GM21515 (cell line): ENCODE measurements around the gene CERS2.
A peak's percentile ranks its signal among the peaks of the same experiment; 100 is the strongest.

Source experiments
- ATAC-seq: cut with Tn5 transposase; IDR thresholded peaks from one replicate; pipeline ENCODE4 v1.9.1; 2021; ENCODE audit not compliant: unreplicated experiment

Gene CERS2

DNA sequence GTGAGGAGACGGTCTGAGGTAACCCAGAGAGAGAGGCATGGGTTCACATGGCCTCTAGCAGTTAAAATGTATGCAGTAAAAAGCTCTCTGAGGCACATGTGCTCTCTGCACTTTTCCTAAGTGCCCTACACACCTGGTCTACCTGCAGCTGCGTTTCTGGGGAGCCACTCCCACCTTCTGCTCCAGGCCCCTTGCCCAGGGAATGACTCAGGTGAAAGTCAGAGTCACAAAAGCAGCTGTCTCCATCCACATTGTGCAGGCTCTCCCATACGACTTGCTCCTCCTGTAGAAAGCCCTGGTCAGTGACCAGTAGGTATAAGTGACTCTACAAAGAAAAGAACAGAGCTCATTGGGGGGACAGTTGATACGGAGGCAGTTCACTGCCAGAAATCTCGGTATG is 23.3 kb upstream of the CERS2 start:
- ATAC-seq = no peak

DNA sequence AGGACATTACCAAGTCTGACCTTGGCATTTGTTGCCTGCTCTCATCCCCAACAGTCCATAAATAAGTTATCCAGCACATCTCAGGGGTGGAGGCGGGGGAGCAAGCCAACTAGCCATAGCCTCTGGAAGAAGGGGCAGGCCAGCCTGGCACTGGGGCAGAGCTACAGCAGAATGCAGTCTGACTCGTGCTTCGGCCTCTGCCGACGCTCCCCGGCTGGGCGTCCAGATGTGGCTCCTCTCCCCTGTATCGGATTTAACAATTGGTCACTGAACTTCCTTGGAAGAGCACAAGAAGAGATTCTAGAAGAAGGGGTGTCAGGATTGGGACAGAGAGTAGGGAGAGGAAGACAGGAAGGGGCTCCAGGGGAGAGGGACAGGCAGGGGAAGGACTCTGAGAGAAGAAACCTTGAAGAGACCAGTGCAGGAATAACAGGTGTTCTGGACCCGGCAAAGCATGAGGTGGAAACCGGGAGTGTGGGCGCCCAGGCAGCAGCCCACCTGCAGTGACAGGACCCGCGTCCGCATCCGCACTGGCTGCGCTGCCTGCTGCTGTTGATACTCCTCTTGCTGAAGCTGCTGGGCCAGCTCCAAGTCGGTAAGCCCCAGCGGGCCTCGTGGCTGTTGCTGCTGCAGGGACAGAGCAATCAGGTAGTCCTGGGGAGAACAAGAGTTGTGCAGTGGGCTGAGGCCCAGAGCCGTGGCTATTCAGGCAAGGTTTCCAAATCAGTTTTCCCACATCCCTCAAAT is 22.7 kb upstream of the CERS2 start:
- ATAC-seq = no peak

DNA sequence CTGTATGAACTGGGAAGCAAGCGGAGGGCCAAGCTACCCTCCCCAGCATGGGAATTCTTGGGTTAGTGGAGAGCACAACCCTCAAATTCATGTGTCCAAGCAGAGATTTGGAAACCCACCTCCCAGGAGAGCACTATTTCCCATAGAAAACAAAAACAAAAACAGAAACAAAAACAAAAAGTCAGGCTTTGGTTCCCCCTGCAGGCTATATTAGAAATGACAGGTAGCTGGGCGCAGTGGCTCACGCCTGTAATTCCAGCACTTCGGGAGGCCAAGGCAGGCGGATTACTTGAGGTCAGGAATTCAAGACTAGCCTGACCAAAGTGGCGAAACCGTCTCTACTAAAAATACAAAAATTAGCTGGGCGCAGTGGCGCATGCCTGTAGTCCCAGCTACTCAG is 21.3 kb upstream of the CERS2 start:
- no peak for ATAC-seq

DNA sequence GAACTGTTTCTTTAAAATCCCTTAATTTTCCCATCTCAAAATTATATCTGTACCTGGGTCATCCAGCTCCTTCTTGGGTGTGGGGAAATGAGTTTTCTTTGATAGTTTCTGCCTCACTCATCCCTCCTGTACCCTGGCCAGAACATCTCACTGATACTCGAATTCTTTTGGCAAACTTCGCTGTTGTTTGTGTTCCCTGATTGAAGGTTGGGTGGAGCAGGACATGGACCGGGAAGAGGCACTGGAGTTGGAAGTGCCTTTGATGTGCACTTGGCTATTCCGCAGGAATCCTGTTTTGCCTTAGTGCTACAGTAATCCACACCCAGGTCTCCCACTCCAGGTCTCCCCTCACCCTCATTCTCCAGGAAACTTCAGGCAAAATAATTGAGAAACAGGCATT is 20.8 kb upstream of the CERS2 start:
- no peak for ATAC-seq

DNA sequence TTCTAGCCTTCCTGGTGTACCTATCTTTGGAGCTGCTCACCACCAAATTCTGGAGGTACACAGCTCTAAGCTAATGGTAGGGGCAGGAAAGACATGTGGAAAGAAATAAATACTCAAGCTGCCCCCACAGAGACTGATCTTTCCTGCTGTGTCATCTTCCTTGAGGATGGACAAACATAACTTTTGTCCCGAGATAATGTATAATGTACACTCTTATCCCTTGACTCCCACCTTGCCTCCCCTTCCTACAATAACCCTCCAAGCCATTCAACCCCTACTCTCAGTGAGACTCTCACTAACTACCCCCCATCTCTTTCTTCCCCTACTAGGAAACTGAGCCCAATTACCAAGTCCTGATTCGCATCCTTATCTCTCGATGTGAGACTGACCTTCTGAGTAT is 19.6 kb upstream of the CERS2 start:
- no peak for ATAC-seq

DNA sequence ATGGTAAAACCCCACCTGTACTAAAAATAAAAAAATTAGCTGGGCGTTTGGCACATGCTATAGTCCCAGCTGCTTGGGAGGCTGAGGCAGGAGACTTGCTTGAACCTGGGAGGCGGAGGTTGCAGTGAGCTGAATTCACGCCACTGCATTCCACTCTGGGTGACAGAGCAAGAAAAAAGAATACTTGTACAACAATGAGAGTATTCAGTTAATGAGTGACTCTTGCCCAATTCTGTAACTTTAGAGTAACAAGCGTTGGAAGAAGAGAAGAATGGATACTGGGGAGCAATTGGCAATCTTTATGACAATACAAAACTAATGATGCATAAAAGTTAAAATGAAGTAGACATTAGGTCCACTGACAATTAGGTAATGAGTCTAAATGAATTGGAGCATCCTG is 18.0 kb upstream of the CERS2 start:
- no peak for ATAC-seq

DNA sequence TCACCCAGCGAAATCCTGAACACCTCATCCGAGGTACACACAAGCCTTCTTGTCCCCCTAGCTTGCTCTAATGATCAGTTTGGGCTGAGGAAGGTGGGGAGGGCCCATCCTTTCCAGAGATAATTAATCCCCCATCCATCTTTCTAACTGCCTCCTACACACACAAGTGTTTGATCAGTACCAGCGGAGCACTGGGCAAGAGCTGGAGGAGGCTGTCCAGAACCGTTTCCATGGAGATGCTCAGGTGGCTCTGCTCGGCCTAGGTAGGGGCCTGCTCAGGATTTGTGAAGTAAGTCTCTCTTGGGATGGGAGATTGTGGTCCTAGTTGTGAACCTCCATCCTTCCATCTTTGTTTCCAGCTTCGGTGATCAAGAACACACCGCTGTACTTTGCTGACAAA is 13.3 kb upstream of the CERS2 start:
- ATAC-seq = no peak

DNA sequence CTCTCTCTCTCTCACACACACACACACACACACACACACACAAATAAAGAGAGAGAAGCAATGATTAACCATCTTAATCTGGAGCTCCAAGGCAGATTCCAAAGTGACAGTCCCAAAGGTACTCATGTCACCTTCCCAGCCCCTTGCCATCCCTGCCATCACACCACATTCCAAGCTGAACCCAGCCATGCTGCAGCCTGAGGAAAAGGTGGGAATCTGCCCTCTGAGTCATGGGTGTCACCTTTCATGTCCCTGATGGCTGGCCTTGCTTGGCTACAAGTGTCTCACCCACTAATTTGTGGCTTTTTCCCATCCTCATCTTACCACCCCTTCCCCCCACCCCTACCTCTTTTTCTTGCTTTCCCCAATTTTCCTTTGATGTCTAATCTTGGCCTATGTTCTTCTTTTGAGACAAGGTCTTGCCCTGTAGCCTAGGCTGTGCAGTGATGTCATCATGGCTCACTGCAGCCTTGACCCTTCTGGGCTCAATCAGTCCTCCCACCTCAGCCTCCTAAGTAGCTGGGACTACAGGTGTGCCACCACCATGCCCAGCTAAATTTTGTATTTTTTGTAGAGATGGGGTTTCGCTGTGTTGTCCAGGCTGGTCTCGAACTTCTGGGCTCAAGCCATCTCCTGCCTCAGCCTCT is 10.7 kb upstream of the CERS2 start:
- no peak for ATAC-seq

DNA sequence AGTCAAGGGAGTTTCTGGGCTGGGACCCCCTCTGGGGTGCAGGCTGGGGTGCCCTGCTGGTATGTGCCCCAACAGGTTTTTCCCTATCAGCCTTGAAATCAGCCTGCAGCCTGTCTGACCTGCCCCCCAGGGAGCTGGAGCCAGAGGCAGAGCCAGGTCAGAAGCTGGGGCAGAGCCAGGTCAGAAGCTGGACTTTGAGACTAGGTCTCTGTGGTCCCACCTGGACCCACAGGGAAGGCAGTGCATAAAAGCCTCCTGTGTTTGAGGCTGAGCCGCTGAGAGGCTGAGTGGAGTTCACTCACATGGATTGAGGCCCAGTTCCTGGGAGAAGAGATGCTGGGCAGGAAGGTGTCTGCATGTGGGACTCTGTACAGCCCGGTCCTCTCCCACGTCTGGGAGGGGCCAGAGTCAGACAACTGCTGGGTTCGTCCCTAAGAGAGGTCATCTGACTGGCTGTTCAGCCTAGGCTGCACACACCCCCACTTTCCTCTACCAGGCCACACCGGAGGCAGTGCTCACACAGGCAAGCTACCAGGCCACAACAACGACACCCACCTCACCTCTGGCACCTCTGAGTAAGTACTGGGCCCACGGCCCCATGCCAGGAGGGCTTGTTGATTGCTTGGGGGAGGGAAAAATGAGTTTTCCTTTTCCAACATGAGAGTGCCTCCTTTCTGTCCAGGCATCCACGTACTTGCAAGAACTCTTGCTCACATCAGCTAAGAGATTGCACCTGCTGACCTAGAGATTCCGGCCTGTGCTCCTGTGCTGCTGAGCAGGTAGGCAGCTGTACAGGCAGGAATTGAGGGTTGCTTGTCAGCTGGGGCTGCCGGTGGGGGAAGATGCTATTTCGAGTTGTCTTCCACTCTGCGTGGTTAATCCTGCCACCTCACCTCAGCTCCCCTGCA is 7.4 kb upstream of the CERS2 start, which contains the start of gene ANXA9:
TSS of gene ANXA9 (plus strand) at position 488 of the 908 bp plus-strand sequence. CDS start 814 bp downstream, outside the sequence.
- no peak for ATAC-seq

DNA sequence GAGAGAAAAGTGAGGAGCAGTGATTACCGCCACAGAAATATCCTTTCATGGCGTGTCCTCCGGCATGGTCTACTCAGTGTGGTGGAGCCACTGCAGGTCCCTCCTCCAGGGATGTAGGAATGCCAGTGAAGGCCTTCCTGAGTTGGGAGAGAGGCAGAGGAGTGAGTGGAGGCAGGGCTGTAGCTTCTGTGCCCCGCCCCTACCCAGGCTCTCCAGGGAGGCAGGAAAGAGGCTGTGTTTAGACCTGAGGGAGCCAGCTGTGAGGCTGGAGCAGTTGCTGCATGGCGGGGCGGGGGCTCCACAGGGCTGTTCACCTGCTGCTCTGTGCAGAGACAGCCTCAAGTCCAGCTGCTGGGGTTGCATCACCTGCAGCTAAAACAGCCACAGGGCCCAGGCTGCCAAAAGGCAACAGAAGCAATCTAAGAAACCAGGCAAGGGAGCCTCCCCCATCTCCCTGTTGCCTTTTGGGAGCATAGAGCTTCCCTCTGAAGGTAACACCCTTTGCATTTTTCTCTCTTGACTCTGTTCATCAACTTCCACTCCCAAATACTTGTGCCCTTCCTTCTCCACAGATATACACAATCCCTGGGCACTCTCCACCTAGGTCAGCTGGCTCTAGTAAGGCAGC is 6.7 kb upstream of the CERS2 start:
- ATAC-seq = no peak

DNA sequence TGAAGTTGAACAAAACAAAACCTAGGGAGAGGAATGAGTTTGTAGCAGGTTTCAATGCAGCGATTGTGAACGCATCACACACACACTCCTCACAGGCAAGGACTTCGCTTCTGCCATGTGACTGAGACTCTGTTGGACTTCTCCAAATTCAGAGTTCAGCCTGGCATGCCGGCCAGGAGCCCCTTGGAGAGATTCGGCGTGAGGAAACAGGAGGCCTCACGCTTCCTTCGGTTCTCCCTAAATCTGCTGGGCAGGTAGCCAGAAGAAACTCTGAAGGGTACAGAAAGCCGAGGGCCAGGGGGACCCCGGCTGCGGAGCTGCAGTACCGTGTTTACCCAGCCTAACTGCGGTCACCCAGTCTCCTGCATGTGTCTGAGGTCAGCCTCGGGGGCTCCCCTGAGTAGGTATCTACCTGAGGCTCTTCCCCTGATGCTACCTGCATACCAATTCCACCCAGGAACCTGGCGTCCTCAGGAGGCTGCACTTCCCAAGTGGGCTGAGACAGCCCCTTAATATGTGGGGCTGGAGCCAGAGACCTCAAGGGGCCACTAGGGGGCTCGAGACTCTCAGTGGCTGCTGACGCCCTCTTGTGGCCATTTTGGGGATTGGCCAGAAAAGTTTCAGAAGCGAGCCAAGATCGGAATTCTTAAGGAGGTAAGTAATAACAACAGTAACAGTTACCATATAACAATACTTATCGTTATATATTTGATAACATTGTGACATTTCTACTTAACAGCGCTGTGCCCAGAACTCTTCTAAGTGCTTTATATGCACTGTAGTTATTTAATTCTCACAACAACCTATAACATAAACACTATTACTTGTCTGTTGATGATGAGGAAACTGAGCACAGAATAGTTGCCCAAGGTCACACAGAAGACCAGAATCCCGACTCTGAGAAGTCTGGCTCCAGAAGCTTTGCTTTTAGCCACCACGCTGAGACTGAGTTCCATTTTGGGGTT is 4.7 kb upstream of the CERS2 start:
- peak; percentile 58 for ATAC-seq

DNA sequence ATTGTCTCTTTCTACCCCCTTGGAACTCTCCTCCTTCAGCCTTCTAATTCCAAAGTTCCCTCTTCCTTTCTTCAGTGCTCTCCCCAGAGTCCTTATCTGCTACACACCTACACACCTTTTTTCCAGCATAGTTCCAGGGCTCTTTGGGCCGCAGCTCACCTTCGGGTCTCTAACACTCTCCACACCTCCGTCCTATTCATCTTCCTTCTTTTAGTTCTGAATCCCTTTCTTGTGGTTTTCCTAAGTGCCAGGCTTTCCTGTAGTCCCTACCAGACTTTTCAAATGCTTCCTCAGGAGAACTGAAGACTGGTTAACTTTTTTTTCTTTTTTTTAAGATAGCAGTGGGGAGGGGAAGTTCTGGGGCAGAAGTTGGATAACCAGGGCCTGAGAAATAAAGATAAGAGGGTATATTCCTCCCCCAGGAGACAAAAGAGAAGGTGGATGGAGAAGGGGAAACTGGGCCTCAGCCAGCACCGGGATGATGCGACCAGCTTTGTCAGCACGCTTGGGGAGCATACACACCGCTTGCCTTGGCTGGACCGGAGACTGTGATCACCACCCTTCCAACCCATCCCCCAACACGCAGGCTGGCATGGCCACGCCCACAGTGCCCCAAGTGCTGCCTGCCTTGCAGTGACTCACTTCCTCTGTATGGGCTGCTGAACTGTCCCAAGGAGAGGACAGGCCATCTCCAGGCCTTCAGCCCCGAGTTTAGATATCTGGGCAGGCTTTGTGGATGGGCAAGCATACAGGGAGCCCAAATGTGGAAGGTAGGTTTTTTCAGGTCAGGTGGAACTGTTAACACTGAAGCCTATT is 2.5 kb upstream of the CERS2 start:
- no peak for ATAC-seq

DNA sequence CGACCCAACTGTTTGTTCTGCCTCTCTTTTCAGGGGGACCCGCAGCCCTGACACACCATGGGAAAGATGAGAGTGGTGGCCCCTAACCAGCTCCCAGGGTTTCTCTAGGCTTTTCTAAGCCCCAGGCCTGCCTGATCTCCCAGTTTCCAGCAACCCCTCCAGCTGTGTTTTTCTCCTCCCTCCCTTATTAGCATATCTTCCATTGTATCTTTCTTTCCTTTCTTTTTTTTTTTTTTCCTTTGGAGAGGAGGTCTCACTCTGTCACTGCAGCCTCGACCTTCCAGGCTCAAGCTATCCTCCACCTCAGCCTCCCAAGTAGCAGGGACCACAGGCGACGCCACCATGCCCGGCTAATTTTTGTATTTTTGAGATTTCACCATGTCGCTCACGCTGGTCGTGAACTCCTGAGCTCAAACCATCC is 1.8 kb upstream of the CERS2 start:
- ATAC-seq = no peak

DNA sequence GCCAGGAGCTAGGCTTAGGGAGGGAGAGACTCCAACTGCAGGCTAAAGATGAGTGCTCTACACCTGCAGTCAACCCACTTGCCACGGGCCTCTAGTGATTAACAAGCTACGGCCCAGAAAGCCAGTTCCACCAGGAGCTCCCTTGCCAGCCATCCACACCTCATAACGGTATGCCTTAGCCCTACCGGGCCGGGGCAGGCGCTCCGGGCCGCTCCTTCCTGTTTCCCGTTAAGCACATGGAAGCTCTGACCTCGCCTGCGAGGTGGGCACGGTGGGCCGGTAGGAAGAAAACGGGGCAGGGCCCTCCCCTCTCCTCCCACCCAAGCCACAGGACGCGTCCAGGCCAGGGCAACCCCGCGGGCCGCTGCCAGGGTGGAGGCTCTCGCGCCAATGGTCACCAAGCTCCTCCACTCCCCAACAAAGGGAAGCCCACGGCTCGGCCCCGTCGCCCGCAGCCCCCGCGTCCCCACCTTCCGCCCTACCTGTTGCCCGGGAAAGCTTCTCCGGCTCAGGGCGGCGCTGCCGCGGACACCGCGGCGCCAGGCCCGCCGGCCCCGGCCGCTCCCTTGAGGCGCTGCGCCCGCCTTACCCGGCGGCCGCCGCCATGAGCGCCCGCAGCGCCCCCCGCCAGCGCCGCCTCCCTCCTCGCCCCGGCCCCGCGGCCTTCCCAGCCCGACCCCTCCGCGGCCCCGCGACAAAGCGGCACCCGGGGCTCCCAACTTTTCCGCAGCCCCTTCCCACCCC is 627 bp downstream of the CERS2 start:
- ATAC-seq = peak; percentile 51

DNA sequence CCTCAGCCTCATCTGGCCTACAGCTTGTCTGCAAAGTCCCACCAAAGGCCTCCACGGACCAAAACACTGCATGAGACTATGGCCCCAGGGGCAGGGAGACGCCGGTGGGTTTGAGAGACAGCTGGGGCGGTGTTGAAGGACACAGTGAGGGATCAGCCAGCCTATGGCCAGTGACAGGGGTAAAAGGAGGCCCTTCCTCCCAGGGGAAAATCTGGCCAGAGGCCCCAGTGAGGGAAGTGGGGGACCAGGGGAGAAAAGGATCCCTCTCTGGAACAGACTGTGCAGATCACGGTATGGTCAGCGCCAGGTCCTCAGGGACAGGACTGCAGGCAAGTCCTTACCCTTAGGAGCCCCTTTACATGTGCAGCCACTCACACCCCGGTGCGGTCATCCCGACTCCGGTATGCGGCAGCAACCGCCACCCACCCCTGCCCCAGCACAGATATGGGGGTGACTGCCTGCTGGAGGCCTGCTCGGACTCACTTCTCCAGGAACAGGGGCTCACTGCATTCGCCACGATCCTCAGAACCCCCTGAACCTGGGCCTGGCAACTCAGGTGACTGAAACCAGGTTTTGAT is 1.3 kb downstream of the CERS2 start:
- ATAC-seq = no peak

DNA sequence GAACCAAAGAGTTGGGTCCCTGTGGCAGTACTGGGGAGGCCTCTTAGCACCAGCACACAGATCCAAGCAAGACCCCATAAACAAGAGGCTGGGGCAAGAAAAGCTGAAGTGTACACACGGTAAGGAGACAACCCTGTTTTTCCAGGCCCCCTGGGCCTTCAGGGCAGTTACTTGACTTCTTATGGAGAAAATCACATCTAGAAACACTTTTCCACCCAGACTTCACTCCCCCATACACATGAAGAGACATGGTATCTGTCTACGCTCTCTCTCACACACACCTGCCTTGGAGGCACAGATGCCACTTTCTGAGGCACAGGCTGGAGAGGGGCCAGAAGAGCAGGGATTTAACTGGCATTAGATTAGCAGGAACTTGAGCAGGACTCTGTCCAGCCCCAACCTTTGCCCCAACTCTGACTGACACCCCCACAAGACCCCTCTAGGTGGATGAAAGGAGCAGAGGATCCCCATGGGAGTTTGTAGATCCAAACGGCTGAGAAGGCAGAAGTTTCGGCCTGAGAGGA is 2.2 kb downstream of the CERS2 start:
- ATAC-seq = no peak

DNA sequence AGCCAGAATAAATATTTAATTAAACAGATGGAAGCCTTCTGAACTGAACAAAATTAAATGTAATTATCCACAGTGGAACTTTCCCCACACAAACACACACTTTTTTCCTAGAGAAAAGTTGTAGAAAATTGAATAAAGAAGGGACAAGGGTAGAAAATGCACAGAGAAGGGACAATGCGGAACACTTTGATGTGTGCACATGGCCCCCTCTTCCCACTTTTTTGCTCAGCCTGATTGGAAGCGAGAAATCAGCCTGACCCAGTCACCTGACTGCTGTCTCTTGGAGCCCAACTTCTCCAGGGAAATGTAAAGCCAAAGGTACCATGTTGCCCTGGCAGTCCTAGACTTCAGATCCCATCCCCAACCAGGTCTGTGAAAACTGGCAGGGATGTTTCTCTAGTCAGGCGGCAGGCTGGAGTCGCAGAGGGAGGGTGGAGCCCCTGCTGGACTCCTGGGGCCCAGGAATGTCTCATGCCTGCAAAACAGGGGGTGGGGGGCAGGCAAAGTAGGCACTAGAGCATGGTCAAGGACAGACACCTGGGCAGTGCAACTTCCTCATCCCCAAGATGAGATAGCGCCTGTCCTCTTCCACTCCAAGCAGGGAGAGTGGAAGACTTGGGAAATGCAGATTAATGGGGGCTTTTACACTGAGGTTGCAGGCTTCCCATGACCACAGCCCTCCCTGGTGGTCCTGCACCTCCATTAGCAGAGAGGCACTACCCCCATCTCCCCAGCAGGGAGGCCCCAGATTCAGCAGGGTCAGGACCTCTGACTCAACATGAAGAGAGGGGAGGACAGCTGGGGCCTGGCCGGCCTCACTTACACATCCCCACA is 2.8 kb downstream of the CERS2 start:
- no peak for ATAC-seq
